Natural killer cell (primary cell): Measurements from ENCODE around the gene KRT76. TPM values are rescaled to one million over a fixed set of nuclear protein-coding genes. Genes with fewer than 3 reads are reported as not detected.
A peak's percentile ranks its signal among the peaks of the same experiment; 100 is the strongest.

Experiments used
- ATAC-seq, 3 donors: fragments of 150-1000 bp in 2 of 3; fragments of 200-7000 bp in 1 of 3; cut with Tn5 transposase; 1 replicate in 1 of 3; 2 replicates in 2 of 3; pipeline ENCODE4 v1.10.0; 2021; ENCODE audit warnings: mild to moderate bottlenecking in 2 of 3, moderate library complexity in 2 of 3
- DNase-seq, 2 donors: peaks; one replicate each; pipeline versions ENCODE4 v3.0.0 to v3.0.0-alpha.2; 2013 to 2021; ENCODE audit warnings: mixed read lengths in 1 of 2
- H3K27ac ChIP-seq: one replicate; pipeline ENCODE4 v1.5.1; 2013; ENCODE audit warnings: mild to moderate bottlenecking, low read length
- H3K27me3 ChIP-seq: one replicate; pipeline ENCODE4 v1.6.1; 2013; ENCODE audit warnings: low read length; ENCODE audit not compliant: control insufficient read depth, insufficient read depth
- H3K36me3 ChIP-seq: one replicate; pipeline ENCODE4 v1.6.1; 2013; ENCODE audit warnings: low read length; ENCODE audit not compliant: control insufficient read depth, insufficient read depth
- H3K4me1 ChIP-seq: one replicate; pipeline ENCODE4 v1.6.1; 2013; ENCODE audit warnings: low read length; ENCODE audit not compliant: control insufficient read depth, insufficient read depth
- H3K4me3 ChIP-seq: one replicate; pipeline ENCODE4 v1.5.1; 2013; ENCODE audit warnings: low read length
- H3K9me3 ChIP-seq: one replicate; pipeline ENCODE4 v1.6.1; 2013; ENCODE audit warnings: low read length; ENCODE audit not compliant: control insufficient read depth, insufficient read depth
- H3K27ac Mint-ChIP-seq, 2 donors: one replicate each; pipeline ENCODE4 v1.8.0; 2022; ENCODE audit warnings: mild to moderate bottlenecking in 2 of 2, mixed read lengths in 2 of 2, moderate library complexity in 1 of 2
- H3K27me3 Mint-ChIP-seq, 2 donors: one replicate each; pipeline ENCODE4 v1.8.0; 2022; ENCODE audit warnings: low read depth in 2 of 2, mixed read lengths in 2 of 2
- H3K36me3 Mint-ChIP-seq: one replicate; pipeline ENCODE4 v1.8.0; 2022; ENCODE audit warnings: mixed read lengths
- H3K4me1 Mint-ChIP-seq, 2 donors: one replicate each; pipeline ENCODE4 v1.8.0; 2022; ENCODE audit warnings: mixed read lengths in 2 of 2
- H3K4me3 Mint-ChIP-seq: one replicate; pipeline ENCODE4 v1.8.0; 2022; ENCODE audit warnings: mild to moderate bottlenecking, moderate library complexity, mixed read lengths
- H3K9me3 Mint-ChIP-seq, 2 donors: one replicate each; pipeline ENCODE4 v1.8.0; 2022; ENCODE audit warnings: mixed read lengths in 2 of 2
- CTCF ChIP-seq: fragments of 200-600 bp; IDR thresholded peaks from one replicate; pipeline ENCODE4 v1.8.0; 2022; ENCODE audit warnings: antibody characterized with exemption
- WGBS: methylation state at CpG from one replicate; pipeline ENCODE4 v1.1.7; 2013; ENCODE audit warnings: missing lambda C conversion rate; ENCODE audit not compliant: insufficient coverage; 5-methylcytosine and 5-hydroxymethylcytosine counted together
- intact Hi-C: fragments of 100-400 bp; cut with micrococcal nuclease; formaldehyde crosslinking; loops from one replicate; pipeline ENCODE4 v1.14.2; 2022
- total RNA-seq, 4 donors: library from RNA; stranded (reverse); fragments of 120-200 nt in 1 of 4; gene quantifications; one replicate each; pipeline versions ENCODE4 v1.2.3 to v1.2.4, GENCODE V29; 2013 to 2022

KRT76 gene
- total RNA-seq, 3 donors from 2014 or later (not counting 1 experiment from before 2014, with no cell fraction given), result not detected

GRCh38 chr12:52748578-52748977 lies 28.6 kb downstream of the KRT76 start:
- 24% methylated on average over 12 of the region's 14 CpGs for WGBS
- Histone ChIP-seq H3K4me3 (no peak overlapping the region), H3K36me3 (no peaks in the 10 kb centered on the region), H3K27ac (no peak overlapping the region), H3K27me3 (no peaks in the 10 kb centered on the region), H3K9me3 (no peaks in the 10 kb centered on the region), H3K4me1 (no peaks in the 10 kb centered on the region)
- no peak overlapping the region for H3K4me3 Mint-ChIP-seq
- H3K36me3 Mint-ChIP-seq, result no peaks in the 10 kb centered on the region
- DNase-seq, result peak in 1 of 2 donors; percentile 8
- peaks cover 23 to 35% of the 10 kb centered on the region in 2 donors for H3K27me3 Mint-ChIP-seq
- intact Hi-C loops, result no loop called here
- H3K9me3 Mint-ChIP-seq, result no peaks in the 10 kb centered on the region
- no peak overlapping the region for H3K27ac Mint-ChIP-seq
- TF ChIP-seq CTCF, result no peak
- no peak for ATAC-seq
- H3K4me1 Mint-ChIP-seq, result no peaks in the 10 kb centered on the region

GRCh38 chr12:52745554-52745953 lies 31.6 kb downstream of the KRT76 start:
- Mint-ChIP-seq H3K4me3 (no peak overlapping the region), H3K27me3 (peaks cover 23 to 44% of the 10 kb centered on the region in 2 donors), H3K4me1 (peaks cover 0 to 11% of the 10 kb centered on the region in 2 donors), H3K9me3 (no peaks in the 10 kb centered on the region), H3K27ac (no peak overlapping the region), H3K36me3 (no peaks in the 10 kb centered on the region)
- ATAC-seq (no peak), DNase-seq (no peak)
- Histone ChIP-seq H3K36me3 (no peaks in the 10 kb centered on the region), H3K27me3 (no peaks in the 10 kb centered on the region), H3K4me3 (no peak overlapping the region), H3K9me3 (no peaks in the 10 kb centered on the region), H3K4me1 (no peaks in the 10 kb centered on the region), H3K27ac (no peak overlapping the region)
- intact Hi-C loops, result no loop called here
- WGBS, result 90% methylated on average over 4 of the region's 5 CpGs
- no peak for TF ChIP-seq CTCF

- Histone ChIP-seq H3K27me3 (peaks cover 3% of the 10 kb centered on the region), H3K36me3 (no peaks in the 10 kb centered on the region), H3K9me3 (no peaks in the 10 kb centered on the region), H3K4me1 (no peaks in the 10 kb centered on the region), H3K27ac (no peak overlapping the region), H3K4me3 (no peak overlapping the region)
- no peaks in the 10 kb centered on the region for H3K36me3 Mint-ChIP-seq
- TF ChIP-seq CTCF, result no peak
- WGBS, result 80% methylated on average over 1 of the region's 1 CpG
- H3K27ac Mint-ChIP-seq, result no peak overlapping the region
- peaks cover 0 to 11% of the 10 kb centered on the region in 2 donors for H3K4me1 Mint-ChIP-seq
- DNase-seq (no peak), ATAC-seq (no peak)
- H3K4me3 Mint-ChIP-seq, result no peak overlapping the region
- intact Hi-C loops, result no loop called here
- peaks cover 19 to 44% of the 10 kb centered on the region in 2 donors for H3K27me3 Mint-ChIP-seq
- no peaks in the 10 kb centered on the region for H3K9me3 Mint-ChIP-seq
Measured at GRCh38 chr12:52744493-52745156, 32.5 kb downstream of the KRT76 start.
